Measurements from ENCODE around the gene ETHE1. TPM values are rescaled to one million over a fixed set of nuclear protein-coding genes. Genes with fewer than 3 reads are reported as not detected.
"Not testable (repeated sequence)": the region's sequence is repeated elsewhere in the genome, so short reads cannot be mapped to it uniquely, and the experiment has no call there.

Gene ETHE1
- total and polyA plus RNA-seq, 2 donors from 2014 or later = 61.3 to 81.8 TPM

GRCh38 chr19:43551399-43552197 is 24.6 kb upstream of the ETHE1 start:
- no peak for TF ChIP-seq CTCF (IDR thresholded peaks at IDR 0.05; ENCODE audit: borderline replicate concordance, extremely low read depth, insufficient read depth)
- DNase-seq (peak in 1 of 5 donors; percentile 52), FAIRE-seq (no peak)
- Histone ChIP-seq H3K4me1 (ENCODE audit: control insufficient read depth in 2 of 3, insufficient read depth in 2 of 3, low read depth in 1 of 3, low read length in 3 of 3) (no peaks in the 10 kb centered on the region), H3K9ac (ENCODE audit: low read length in 3 of 3) (no peak overlapping the region), H3K27ac (ENCODE audit: low read depth in 2 of 2, low read length in 2 of 2) (no peak overlapping the region), H3K27me3 (ENCODE audit: control insufficient read depth, insufficient read depth, low read length) (no peaks in the 10 kb centered on the region), H3K36me3 (ENCODE audit: control insufficient read depth in 2 of 3, insufficient read depth in 3 of 3, low read length in 3 of 3) (peaks cover 5 to 24% (median 11%) of the 10 kb centered on the region in 3 donors), H3K9me3 (ENCODE audit: control insufficient read depth in 2 of 3, insufficient read depth in 1 of 3, low read length in 3 of 3) (no peaks in the 10 kb centered on the region), H3K4me3 (ENCODE audit: low read length in 3 of 3) (no peak overlapping the region)
- intact Hi-C loops (cut with DNase I) = no loop called here

GRCh38 chr19:43548706-43549105 is 21.7 kb upstream of the ETHE1 start:
- TF ChIP-seq CTCF (IDR thresholded peaks at IDR 0.05; ENCODE audit: borderline replicate concordance, extremely low read depth, insufficient read depth) = no peak
- Histone ChIP-seq H3K36me3 (ENCODE audit: control insufficient read depth in 2 of 3, insufficient read depth in 3 of 3, low read length in 3 of 3) (peaks cover 2 to 24% (median 18%) of the 10 kb centered on the region in 3 donors), H3K4me1 (ENCODE audit: control insufficient read depth in 2 of 3, insufficient read depth in 2 of 3, low read depth in 1 of 3, low read length in 3 of 3) (no peaks in the 10 kb centered on the region), H3K4me3 (ENCODE audit: low read length in 3 of 3) (no peak overlapping the region), H3K9me3 (ENCODE audit: control insufficient read depth in 2 of 3, insufficient read depth in 1 of 3, low read length in 3 of 3) (no peaks in the 10 kb centered on the region), H3K27ac (ENCODE audit: low read depth in 2 of 2, low read length in 2 of 2) (no peak overlapping the region), H3K27me3 (ENCODE audit: control insufficient read depth, insufficient read depth, low read length) (no peaks in the 10 kb centered on the region), H3K9ac (ENCODE audit: low read length in 3 of 3) (no peak overlapping the region)
- DNase-seq = no peak
- no peak for FAIRE-seq
- intact Hi-C loops (cut with DNase I) = no loop called here

- intact Hi-C loops (cut with DNase I); H3K27ac ChIP-seq (ENCODE audit: low read depth in 2 of 2, low read length in 2 of 2); H3K9ac ChIP-seq (ENCODE audit: low read length in 3 of 3); H3K9me3 ChIP-seq (ENCODE audit: control insufficient read depth in 2 of 3, insufficient read depth in 1 of 3, low read length in 3 of 3); FAIRE-seq; H3K4me3 ChIP-seq (ENCODE audit: low read length in 3 of 3); H3K27me3 ChIP-seq (ENCODE audit: control insufficient read depth, insufficient read depth, low read length); H3K4me1 ChIP-seq (ENCODE audit: control insufficient read depth in 2 of 3, insufficient read depth in 2 of 3, low read depth in 1 of 3, low read length in 3 of 3): not testable (repeated sequence)
- peaks cover 2 to 26% (median 24%) of the 10 kb centered on the region in 3 donors for H3K36me3 ChIP-seq (ENCODE audit: control insufficient read depth in 2 of 3, insufficient read depth in 3 of 3, low read length in 3 of 3)
- DNase-seq = peak in 1 of 5 donors; percentile 17
Measured at GRCh38 chr19:43547926-43548325, 20.9 kb upstream of the ETHE1 start.

- Histone ChIP-seq H3K9me3 (ENCODE audit: control insufficient read depth in 2 of 3, insufficient read depth in 1 of 3, low read length in 3 of 3) (no peaks in the 10 kb centered on the region), H3K4me3 (ENCODE audit: low read length in 3 of 3) (no peak overlapping the region), H3K27ac (ENCODE audit: low read depth in 2 of 2, low read length in 2 of 2) (no peak overlapping the region), H3K27me3 (ENCODE audit: control insufficient read depth, insufficient read depth, low read length) (no peaks in the 10 kb centered on the region), H3K36me3 (ENCODE audit: control insufficient read depth in 2 of 3, insufficient read depth in 3 of 3, low read length in 3 of 3) (peaks cover 4 to 24% (median 24%) of the 10 kb centered on the region in 3 donors), H3K4me1 (ENCODE audit: control insufficient read depth in 2 of 3, insufficient read depth in 2 of 3, low read depth in 1 of 3, low read length in 3 of 3) (no peaks in the 10 kb centered on the region), H3K9ac (ENCODE audit: low read length in 3 of 3) (no peak overlapping the region)
- TF ChIP-seq CTCF (IDR thresholded peaks at IDR 0.05; ENCODE audit: borderline replicate concordance, extremely low read depth, insufficient read depth) = no peak
- intact Hi-C loops (cut with DNase I) = no loop called here
- no peak for FAIRE-seq
- peak in 1 of 5 donors; percentile 38 for DNase-seq
Measured at GRCh38 chr19:43546581-43546980, 19.6 kb upstream of the ETHE1 start.

Measured in kidney (tissue), 14 donors.